NAMALWA (cell line): Measurements from ENCODE around the gene MYO16.

Experiments
- DNase-seq: peaks from one replicate; pipeline ENCODE4 v3.0.0-alpha.2; 2015; ENCODE audit warnings: low spot score

Gene MYO16

DNA sequence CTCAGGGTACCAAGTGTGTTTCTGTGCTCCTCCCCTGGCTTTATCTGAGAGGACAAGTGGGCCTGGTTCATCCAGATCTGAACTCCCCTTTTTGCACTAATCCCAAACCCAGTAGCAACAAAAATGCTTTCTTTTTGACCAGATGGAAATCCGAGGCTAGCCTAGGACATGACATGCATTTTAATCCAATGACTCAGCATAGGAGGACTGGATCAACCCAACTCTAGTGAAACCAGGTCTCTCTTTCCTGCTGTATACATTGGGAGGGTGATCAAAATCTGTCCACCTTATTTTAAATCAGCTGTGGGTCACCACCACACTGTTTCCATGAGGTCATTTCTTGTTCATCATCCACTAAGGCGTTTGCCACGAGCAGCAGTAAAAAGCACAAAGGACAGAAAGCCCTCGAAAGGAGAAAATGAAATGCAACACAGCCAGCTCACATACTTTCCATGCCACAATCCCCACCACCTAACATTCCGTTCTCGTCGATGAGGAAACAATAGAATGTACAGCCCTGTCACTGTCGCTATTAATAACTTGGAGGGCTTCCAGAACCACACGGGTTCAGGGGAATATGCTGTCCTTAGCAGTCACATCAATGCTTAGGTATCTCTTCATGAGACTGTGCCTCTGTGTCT is 614.0 kb downstream of the MYO16 start:
- no peak for DNase-seq

- no peak for DNase-seq
Observed at GRCh38 chr13:109244566-109244965, 615.2 kb downstream of the MYO16 start.

DNA sequence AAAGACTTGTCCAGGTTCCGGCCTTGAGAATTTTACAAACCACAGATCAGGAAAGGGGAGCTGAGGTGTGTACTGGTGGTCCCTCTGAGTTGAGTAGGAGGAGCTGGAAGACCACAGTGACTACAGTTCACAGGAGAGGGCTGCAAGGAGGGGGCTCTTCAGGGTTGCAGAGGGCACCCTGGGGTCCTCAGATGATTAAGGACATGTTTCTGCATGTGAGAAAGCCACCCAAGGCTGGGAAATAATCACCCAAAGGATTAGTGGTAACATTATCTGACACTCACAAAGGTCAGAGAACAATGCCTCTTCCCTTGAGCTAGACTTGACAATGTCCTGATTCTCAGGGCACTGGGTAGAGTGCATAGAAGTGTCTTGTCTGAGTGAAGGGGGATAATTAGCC is 616.6 kb downstream of the MYO16 start:
- DNase-seq = no peak

DNA sequence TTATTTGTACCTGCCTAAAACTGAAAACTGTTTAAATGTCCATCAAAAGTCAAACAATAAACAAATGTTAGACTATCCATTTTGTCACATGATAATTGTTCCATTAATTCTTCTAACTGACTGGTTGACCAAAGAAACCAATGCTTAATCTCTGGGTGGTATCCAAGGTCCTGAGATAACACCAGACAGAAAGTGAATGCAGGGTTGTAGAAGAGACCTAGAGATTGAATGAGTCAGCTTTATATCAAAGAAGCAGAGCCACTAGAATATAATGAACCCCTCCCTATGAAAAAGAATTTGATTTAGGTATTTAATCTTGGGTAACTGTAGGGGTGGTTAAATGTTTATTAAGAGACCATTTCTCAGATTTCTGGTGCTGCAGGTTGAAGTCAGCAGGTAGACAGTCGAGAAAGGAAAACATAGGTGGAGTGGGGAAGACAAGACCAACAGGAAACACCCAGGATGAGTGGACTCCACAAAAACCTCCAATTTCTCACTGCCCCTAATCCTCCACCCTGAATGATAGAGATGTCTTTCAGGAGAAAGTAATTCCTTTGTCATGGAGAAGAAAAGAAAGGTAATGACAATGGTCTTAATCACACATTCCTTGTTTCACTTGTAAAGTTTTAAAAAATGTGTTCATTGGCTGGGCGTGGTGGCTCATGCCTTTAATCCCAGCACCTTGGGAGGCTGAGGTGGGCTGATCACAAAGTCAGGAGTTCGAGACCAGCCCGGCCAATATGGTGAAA is 620.5 kb downstream of the MYO16 start:
- DNase-seq = no peak

DNA sequence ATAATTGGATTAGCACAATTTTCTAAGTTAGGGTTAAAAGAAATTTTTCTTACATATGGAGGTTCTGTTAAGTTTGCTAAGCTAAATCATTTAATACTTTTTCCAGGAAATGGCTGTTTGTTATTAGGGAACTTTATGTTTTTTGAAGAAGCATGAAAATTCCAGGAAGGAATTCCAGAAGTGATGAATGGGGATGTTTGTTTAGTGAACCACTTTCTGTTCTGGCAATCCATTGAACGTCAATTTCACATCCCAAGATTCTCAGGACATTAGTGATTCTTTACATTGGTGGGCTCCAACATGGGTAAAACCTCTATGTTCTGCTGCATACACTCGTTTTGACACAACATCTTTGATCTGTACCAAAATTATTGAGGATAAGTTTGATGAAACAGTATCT is 622.5 kb downstream of the MYO16 start:
- no peak for DNase-seq

DNA sequence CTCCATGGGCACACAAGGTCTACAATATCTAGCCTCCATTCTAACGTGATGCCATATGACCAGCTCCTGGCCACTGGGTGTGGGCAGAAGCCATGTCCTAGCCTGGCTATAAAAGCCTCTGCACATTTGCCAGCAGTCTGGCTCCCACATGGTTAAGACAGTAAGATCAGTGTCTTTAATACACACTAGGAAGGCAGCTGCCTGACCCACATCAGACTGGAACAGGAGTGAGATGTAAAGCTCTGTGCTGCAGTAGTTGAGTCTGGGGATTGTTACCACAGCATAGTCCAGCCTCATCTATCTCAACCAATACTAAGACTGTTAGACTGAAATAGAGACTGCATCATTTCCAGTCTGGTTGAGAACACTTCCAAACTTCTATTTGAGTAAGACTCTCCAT is 623.9 kb downstream of the MYO16 start:
- no peak for DNase-seq

DNA sequence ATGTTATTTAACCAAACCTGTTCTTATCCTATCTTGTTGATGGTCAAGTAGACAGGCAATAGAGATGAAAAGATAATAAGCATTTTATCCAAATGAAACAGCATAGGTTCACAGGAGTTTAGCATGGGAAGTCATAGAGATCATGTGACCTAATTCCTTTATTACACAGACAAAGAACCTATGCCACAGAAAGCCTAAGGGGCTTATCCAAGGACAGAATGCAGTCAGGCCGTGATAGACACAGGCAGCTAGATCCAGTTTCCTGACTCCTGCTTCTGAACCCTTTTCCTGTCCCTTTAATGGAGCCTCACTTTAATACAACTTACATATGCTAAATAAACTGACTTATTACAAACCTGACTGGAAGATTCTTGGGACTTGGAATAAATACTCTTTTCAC is 624.9 kb downstream of the MYO16 start:
- DNase-seq = no peak

- DNase-seq = no peak
Observed at GRCh38 chr13:109255141-109255856, 625.9 kb downstream of the MYO16 start.

GRCh38 chr13:109256866-109257760 is 627.7 kb downstream of the MYO16 start:
- no peak for DNase-seq
